Measurements from ENCODE around the gene MSTN.

MSTN gene

DNA sequence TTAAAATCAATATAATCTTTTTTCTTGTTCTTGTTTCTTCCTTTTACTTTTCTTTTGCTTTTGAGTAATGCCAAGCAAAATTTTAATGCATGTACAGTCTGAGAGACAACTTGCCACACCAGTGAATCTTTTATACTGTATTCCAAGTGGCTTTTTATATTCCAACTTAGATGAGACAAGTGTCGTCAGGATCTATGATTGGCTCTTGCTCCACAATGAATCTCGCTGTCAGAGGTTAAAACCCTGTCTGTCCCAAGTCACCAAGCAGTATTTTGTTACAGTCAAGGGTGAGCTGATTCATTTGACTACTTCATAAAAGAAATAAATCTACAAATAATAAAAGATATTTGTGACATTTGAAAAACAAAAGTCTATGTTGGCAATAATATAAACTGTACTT, at the start of gene MSTN:
MSTN (minus strand) TSS at position 129 of the 400 bp plus-strand sequence. CDS start 133 bp downstream, outside the sequence.
- no peak for DNase-seq
- in situ Hi-C loops (cut with HindIII; ENCODE audit: low pct_ligation_motif_present, low pct_unique_long_range_greater_than_20kb, low sequenced_read_pairs), result loop anchor here (25.0 kb wide), 1 partner anchor 275 kb away; the partner anchor contains the start of genes ORMDL1 and PMS1

DNA sequence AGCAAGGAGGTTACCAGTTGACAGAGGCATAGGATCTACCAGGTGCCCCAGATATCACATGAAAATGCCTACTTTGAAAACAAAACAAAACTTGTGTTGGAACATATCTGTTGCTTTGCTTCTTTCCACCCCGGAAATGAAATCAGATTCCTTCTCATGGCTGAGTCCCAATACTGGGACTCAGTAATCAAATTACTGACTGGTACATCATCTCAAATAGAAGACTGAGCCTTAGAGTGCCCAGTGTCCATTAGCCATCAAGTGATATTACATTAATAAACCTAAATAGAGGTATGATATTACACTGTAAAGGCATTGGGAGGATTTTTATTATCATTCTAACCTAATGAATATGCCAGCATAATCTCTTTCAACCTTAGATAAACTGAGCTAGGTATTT, 48.6 kb upstream of the MSTN start:
- DNase-seq, result no peak
- in situ Hi-C loops (cut with HindIII; ENCODE audit: low pct_ligation_motif_present, low pct_unique_long_range_greater_than_20kb, low sequenced_read_pairs), result no loop called here

DNA sequence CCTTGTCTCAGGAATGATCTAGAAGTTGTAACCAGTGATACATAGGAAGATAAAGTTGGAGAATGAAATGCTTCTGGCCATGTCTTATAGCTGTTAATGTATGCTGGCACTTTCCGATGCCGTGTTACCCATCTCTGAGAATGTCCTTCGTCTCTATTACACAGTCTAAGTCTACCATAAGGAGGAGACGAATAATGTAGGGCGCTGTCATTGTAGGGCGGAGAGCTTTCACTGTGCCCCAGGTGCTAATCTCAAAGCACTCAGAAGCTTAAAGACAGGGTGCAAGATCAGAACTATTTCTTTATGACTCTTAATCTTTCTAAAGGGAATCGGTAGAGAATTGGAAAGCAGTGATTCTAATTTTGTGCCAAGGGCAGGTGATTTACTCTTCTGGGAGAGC, 48.2 kb upstream of the MSTN start:
- in situ Hi-C loops (cut with HindIII; ENCODE audit: low pct_ligation_motif_present, low pct_unique_long_range_greater_than_20kb, low sequenced_read_pairs), result no loop called here
- no peak for DNase-seq

DNA sequence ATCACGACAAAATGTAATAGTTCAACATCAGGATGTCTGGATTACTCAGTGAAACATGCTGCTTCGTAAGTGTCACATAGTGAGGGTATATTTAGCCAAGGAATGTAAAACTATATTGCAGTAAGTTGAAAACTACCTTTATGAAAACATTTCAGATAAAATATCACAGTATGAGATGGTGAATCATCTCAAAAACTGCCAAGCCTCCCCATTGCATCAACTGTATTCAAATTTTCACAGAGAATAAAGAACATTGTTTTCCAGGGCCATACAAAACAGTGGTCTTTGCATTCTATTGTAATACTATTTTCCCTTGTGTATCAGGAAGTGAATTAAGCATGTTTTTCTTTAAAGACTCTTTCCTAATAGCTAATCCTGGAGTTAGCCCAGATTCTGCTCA, 47.6 kb upstream of the MSTN start:
- no peak for DNase-seq
- in situ Hi-C loops (cut with HindIII; ENCODE audit: low pct_ligation_motif_present, low pct_unique_long_range_greater_than_20kb, low sequenced_read_pairs), result no loop called here

DNA sequence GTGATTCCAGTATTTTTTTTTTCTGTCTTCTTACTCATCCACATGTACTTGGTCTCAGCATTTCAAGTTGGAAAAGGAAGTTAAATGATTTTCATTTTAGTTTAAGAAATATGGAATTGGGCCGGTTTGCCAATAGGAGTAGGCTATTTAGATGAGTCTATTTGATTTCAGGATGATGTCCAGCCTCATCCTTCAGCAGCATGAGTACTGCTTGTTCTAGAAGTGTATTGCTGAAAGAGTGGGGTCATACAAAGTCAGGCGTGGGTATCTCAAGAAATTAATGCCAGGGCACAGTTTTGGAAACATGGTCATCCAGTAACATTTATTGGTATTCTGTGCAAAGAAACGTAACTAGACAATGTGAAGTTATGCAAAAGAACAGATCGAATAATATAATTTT, 44.9 kb upstream of the MSTN start:
- DNase-seq, result no peak
- in situ Hi-C loops (cut with HindIII; ENCODE audit: low pct_ligation_motif_present, low pct_unique_long_range_greater_than_20kb, low sequenced_read_pairs), result no loop called here

DNA sequence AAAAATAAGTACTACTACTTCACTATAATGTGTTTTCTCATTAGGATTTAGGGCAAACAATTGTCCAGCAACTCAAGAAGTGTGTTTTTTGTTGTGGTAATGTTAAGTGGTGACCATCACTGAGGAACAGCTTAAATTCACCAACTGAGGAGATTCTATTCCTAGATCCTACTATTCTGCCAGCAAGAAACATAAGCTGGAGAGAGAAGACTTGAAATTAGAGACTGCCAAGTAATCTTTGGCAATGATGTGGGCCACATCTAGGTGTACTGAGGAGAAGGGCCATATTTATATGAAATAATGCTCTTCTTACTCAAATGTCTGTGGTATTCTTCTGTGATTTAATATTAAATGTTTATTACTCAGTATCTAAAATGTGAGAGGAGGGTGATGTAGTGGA, 44.3 kb upstream of the MSTN start:
- no peak for DNase-seq
- in situ Hi-C loops (cut with HindIII; ENCODE audit: low pct_ligation_motif_present, low pct_unique_long_range_greater_than_20kb, low sequenced_read_pairs), result no loop called here

DNA sequence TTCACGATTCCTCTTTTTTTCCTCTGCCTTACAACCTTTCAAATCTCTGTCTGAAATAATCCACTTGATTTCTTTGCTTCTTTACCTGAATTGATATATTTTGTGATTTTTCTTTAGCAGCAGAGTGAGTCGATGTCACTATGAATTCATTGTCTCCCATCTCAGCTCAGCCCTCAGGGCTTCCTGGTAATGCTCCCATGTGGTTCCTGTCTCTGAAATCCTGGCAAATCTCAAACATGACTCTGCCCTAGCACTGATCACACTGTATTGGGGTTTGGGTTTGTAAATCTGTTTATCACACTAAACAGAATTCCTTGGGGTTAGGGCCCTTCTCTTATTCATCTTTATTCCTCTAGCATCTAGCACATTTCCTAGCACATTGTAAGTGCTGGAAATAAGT, 43.0 kb upstream of the MSTN start:
- in situ Hi-C loops (cut with HindIII; ENCODE audit: low pct_ligation_motif_present, low pct_unique_long_range_greater_than_20kb, low sequenced_read_pairs), result no loop called here
- no peak for DNase-seq

DNA sequence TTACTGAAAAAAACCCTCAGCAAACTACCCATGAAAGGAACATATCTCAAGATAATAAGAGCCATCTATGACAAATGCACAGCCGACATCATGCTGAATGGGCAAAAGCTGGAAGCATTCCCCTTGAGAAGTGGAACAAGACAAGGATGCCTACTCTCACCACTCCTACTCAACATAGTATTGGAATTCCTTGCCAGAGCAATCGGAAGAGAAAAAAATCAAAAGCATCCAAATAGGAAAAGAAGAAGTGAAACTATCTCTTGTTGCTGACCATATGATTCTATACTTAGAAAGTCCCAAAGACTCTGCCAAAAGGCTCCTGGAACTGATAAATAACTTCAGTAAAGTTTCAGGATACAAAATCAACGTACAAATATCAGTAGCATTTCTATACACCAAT, 40.6 kb upstream of the MSTN start:
- in situ Hi-C loops (cut with HindIII; ENCODE audit: low pct_ligation_motif_present, low pct_unique_long_range_greater_than_20kb, low sequenced_read_pairs), result no loop called here
- DNase-seq, result no peak

DNA sequence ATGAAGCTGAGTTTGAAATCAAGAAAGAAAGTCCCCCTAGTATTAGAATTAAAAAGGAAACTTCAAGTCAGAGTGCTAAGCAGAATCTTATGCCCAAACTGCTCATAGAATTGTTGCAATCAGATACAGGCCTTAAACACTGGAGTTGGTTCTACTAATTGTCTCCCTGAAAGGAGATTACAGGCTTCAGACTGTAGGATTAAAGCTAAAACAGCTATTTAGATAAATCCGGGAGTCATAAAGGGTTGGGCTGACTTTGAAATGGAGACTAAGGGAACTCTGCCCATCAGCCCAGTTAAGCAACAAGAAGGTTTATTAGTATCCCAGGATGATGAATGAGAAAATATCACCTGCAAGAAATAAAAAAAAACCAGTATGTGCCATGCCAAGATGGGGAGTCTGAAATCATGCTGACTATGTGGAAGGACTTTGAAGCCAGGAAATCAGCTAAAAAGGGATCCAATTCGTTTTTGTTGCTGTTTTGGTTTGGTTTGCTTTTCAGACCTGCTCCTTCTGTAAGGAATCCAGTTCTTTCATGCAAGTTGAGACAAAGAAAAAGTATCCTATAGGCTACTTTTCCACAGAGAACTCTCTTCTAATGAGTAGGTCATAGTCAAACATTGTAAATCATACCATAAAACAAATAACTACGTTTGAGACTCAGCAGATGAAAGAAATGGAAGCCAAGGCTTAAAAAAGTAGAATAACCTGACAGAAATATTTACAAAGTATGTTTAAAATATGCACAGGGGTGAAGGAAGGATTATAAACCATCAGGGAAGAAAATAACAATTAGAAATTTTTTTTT, 37.6 kb upstream of the MSTN start:
- in situ Hi-C loops (cut with HindIII; ENCODE audit: low pct_ligation_motif_present, low pct_unique_long_range_greater_than_20kb, low sequenced_read_pairs), result no loop called here

DNA sequence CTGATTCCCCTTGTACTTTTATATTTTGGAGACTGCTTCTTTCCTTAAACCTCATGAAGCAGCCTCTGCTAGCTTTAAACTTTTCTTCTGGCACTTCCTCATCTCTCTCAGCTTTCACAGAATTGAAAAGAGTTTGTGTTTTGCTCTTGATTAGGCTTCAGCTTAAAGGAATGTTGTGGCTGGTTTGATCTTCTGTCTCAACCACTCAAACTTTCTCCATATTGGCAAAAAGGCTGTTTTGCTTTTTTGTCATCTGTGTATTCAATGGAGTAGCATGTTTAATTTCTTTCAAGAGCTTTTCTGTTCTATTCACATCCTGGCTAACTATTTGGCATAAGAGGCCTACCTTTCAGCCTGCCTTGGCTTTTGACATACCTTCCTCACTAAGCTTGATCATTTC, 36.3 kb upstream of the MSTN start:
- no peak for DNase-seq
- in situ Hi-C loops (cut with HindIII; ENCODE audit: low pct_ligation_motif_present, low pct_unique_long_range_greater_than_20kb, low sequenced_read_pairs), result no loop called here

More for the DNA sequence above, 37.6 kb upstream of the MSTN start:
- no peak for DNase-seq

DNA sequence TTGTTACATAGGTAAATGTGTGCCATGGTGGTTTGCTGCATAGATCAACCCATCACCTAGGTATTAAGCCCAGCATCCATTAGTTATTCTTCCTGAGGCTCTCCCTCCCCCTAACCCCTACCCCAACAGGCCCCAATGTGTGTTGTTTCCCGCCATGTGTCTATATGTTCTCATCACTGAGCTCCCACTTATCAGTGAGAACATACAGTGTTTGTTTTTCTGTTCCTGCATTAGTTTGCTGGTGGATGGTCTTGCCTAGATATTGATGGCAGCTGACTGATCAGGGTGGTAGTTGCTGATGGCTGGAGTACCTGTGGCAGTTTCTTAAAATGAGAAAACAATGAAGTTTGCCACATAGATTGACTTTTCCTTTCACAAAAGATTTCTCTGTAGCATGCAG, 34.6 kb upstream of the MSTN start:
- in situ Hi-C loops (cut with HindIII; ENCODE audit: low pct_ligation_motif_present, low pct_unique_long_range_greater_than_20kb, low sequenced_read_pairs), result no loop called here
- DNase-seq, result no peak

DNA sequence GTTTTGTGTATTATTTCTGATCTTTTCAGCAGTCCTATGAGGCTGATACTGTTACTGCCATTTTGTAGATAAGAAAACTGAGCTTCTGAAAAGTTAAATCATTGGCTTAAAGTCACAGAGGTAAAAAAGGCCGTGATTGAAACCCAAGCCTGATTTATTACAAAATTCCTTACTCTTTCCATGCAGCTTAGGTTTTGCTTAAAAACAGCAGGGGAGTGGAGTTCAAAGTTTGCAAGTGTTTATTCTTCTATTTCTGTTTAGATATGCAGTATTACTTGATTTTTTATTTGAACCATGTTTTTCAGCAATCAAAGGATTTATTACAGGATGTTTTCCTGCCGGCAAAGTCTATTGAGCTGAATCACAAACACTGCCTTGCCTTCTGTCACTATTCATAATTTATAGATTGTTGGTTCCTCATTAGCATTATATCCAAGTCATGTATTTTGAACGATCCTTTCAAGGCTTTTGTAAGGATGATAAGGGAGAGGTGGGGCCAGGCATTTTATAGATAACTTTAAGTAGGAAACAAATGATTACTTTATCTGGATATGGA, 31.9 kb upstream of the MSTN start:
- no peak for DNase-seq
- in situ Hi-C loops (cut with HindIII; ENCODE audit: low pct_ligation_motif_present, low pct_unique_long_range_greater_than_20kb, low sequenced_read_pairs), result no loop called here

DNA sequence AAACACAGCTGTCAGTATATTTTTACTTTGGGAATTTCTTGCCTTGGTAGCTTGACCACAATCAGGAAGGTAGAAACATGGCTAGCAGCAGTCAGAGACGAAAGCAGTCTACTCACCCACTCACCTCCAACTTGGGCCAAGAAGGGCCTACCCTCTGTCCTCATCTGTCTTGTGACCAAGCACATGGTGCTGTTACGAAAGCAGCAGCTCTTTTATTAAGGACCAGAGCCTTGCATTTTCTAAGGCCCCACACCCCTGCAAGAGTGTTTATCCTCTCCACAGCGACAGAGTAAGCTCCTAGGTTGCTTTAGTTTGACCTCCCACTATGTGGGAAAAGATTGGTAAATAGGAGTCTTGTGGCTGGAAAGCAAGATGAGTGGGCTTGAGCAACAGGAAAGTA, 31.3 kb upstream of the MSTN start:
- in situ Hi-C loops (cut with HindIII; ENCODE audit: low pct_ligation_motif_present, low pct_unique_long_range_greater_than_20kb, low sequenced_read_pairs), result no loop called here

DNA sequence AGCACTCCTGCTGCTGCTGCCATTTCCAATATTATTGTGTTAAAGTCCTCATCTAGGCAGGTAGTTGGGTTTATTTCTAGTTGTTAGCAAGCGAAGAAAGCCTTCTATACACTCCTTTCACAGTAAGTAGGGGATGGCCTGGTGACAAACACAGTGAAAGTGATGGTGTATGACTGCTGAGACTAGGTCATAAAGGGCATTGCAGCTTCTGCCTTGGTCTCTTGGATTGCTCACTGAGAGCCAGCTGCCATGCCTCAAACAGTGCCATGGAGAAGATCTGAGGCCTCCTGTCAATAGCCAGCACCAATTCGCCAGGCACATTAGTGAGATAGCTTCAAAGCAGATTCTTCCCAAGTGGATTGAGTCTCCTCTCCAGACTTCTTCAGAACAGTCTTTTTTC, 27.6 kb upstream of the MSTN start:
- in situ Hi-C loops (cut with HindIII; ENCODE audit: low pct_ligation_motif_present, low pct_unique_long_range_greater_than_20kb, low sequenced_read_pairs), result no loop called here
- DNase-seq, result no peak

More for the DNA sequence above, 31.3 kb upstream of the MSTN start:
- no peak for DNase-seq

DNA sequence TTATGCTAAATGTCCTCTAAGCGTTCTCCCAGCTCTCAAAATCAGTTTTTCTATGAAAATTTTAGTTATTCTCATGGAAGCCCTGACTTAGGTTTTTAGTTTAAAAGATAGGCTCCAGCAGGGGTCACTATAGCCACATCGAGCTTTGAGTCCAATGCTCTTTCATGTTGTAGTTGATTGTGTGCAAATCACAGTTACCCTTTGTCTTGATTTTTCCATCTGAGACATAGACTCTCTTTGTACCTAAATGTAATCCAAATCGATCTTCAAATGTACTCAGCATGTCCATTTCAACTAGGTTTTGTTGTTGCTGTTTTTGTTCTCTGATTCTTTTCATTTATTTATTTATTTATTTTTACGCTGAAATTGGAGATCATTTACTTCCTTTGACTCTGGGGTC, 26.4 kb upstream of the MSTN start:
- peak; percentile 79 for DNase-seq

DNA sequence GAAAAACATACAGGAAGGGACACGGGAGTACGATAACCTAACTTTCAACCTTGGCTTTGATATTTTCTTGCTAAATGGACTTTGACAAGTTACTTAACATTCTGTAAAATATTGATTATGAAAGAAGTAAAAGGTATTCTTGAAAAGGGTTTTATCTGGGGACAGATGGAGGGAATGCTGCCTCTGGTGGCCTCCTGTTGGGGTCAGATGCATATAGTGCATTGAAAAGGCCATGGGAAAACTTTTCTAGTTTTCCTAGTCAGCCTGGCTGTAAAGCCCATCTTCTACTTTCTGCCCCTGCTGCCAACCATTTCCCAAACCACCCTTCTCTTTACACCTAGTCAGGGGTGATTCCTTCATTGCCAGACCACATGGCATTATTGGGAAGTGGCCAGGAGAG, 22.2 kb upstream of the MSTN start:
- in situ Hi-C loops (cut with HindIII; ENCODE audit: low pct_ligation_motif_present, low pct_unique_long_range_greater_than_20kb, low sequenced_read_pairs), result no loop called here
- no peak for DNase-seq

More for the DNA sequence above, 26.4 kb upstream of the MSTN start:
- in situ Hi-C loops (cut with HindIII; ENCODE audit: low pct_ligation_motif_present, low pct_unique_long_range_greater_than_20kb, low sequenced_read_pairs), result no loop called here

DNA sequence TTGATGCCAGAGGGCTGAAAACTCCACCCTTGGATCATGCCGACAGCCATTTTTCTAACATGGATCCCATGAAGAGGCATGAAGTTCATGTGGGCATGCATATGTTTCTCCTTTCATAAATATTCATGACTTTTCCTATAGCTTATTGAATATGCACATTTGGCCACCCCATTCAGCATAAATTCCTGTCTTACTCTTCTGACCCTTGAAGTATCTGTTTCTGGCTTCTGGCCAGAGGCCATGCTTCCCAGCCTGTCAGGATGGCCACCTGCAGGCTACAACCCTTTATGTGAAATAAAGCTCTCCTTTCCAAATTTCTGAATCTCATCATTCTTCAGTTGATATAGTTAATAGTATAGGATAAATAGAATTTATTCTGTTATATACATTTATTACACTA, 19.6 kb upstream of the MSTN start:
- DNase-seq, result no peak
- in situ Hi-C loops (cut with HindIII; ENCODE audit: low pct_ligation_motif_present, low pct_unique_long_range_greater_than_20kb, low sequenced_read_pairs), result no loop called here

DNA sequence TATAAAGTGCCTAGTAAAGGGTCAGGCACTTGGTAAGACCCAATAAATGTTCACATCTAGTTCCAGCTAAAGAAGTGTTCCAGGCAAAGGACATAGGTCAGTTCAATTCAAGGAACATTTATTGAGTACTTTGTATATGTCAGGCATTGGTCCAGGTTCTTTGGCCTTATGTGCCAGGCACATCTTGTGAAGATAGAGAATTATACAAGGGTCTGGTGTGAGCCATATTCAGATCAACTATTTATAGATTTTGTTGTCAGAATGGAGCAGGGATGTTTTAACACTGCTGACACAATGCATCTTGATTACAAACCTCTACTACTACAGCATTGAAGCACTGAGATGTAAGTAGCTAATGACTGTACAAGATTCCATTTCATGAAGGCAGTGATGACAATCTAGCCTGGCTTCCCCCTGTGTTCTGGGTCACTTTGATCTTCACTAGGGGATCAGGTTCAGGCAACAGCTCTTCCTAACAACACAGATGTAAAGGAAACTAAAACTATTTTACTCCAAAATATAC, 18.1 kb upstream of the MSTN start:
- in situ Hi-C loops (cut with HindIII; ENCODE audit: low pct_ligation_motif_present, low pct_unique_long_range_greater_than_20kb, low sequenced_read_pairs), result no loop called here
- no peak for DNase-seq

DNA sequence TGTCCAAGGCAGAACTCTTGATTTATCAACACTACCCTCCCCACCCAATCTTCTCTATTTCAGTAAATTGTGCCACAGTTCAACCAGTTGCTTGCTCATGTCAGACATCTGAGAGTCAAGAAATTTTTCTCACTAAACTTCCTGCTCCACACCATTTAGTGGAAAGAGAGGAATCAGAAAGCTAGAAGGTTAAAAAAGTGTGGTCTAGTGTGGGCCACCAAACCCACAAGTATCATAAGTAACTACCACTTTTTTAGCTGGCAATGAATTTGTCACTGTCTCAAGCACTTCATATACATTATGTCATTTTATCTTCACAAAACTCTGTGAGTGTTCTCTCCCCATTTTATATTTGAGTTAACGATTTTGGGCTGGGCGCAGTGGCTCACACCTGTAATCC, 16.6 kb upstream of the MSTN start:
- in situ Hi-C loops (cut with HindIII; ENCODE audit: low pct_ligation_motif_present, low pct_unique_long_range_greater_than_20kb, low sequenced_read_pairs), result no loop called here
- no peak for DNase-seq

DNA sequence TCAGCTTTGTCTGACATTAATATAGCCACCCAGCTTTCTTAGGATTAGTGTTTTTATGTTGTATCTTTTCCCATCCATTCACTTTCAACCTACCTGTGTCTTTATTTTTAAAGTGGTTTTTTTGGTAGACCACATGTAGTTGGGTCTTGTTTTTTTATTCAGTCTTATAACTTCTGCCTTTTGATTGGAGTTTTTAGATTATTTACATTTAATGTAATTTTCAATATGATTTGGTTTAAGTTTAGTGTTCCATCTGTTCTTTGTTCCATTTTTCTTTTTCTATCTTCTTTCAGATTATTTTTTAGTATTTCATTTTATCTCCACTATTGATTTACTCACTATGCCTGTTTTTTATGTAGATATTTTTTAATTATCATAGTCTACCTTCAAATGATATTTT, 13.1 kb upstream of the MSTN start:
- no peak for DNase-seq
- in situ Hi-C loops (cut with HindIII; ENCODE audit: low pct_ligation_motif_present, low pct_unique_long_range_greater_than_20kb, low sequenced_read_pairs), result no loop called here

Data from ACHN (cell line).